GM18508 (cell line): ENCODE measurements around the gene RHBDD1.

ENCODE experiments used
- ATAC-seq: cut with Tn5 transposase; IDR thresholded peaks from one replicate; pipeline ENCODE4 v1.9.1; 2021; ENCODE audit warnings: moderate number of reproducible peaks; ENCODE audit not compliant: insufficient read depth, unreplicated experiment

The RHBDD1 gene, protein sequence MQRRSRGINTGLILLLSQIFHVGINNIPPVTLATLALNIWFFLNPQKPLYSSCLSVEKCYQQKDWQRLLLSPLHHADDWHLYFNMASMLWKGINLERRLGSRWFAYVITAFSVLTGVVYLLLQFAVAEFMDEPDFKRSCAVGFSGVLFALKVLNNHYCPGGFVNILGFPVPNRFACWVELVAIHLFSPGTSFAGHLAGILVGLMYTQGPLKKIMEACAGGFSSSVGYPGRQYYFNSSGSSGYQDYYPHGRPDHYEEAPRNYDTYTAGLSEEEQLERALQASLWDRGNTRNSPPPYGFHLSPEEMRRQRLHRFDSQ

DNA sequence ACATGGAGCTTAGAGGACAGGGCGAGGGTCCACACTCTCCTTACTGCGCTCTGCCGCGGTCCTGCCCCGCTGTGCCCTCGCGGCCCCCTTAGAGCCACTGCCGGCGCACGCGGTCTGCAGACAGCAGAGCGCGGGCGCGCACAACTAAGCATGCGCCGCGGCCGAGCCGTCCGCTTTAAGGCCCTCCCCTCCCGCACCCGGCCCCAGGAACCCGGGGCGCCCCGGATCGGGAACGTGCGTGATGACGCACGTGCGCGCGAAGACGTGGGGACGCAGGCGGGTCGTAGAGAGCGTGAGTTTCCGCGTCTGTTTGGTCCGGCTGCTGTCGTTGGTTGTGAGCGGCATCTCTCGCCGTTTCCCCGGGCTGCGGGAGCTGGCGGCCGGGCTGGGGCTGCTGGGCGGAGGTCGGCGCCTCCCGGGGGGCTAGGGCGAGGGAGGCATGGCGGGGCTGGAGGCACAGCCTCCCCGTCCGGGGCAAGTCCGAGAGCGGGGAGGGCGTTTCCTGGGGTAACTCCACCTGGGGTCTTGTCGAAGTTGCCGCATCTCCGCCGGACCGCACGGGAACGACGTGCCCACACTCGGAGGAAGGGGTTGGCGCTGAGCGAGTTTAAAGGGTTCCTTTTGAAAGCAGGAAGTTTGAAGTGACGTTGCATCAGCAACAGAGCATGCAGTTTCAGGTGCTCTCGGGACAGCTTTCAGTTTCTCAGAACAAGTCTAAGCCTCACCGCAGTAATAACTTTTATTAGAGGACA, at the start of gene RHBDD1:
Gene RHBDD1 (plus strand): TSS at position 259 of the 752 bp plus-strand sequence. CDS start 28,640 bp downstream, outside the sequence.
- ATAC-seq = peak; percentile 90

DNA sequence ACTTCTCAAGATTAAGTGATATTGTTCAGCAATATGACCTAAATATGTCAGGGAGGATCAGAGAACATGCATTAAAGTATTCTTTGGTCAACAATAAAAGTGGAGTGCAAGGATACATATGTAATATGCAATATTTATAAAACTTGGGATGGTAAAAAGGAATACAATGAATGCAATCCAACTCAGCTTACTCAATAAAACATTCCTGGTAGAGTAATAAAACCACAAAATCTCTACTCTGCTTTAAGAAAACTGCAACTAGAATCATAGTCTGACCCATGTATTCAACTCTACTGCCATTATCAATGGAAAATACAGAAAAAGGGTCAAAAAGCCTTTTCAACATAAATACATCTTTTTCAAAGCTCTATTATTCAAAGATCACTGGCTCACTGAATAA, 47.8 kb upstream of the RHBDD1 start:
- ATAC-seq = no peak

DNA sequence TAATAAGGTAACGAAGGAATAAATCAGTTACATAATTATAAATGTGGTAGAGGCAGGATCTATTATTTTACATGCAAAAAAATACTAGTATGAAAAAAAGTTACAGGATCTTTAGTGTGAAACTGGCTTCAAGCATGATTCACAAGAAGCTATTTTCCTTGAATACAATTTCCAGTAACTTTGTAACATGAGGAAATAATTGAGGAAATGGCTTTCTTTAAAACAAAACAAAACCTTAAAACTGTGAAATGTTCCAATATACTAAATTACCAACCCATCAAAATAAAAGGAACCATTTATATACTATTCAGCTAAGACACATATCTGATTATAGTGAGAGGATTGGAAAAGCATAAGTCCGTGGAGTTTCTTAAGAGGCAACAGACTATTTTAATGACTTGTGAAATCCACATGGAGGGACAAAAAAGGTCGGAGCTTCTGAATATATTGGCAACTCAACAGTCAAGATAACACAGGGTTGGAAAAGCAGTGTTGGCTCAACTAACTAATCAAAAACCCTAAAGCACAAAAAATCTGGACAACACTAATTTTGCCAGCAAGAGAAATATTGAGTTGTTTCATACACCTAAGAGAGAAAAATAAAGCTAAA, 46.9 kb upstream of the RHBDD1 start:
- no peak for ATAC-seq

DNA sequence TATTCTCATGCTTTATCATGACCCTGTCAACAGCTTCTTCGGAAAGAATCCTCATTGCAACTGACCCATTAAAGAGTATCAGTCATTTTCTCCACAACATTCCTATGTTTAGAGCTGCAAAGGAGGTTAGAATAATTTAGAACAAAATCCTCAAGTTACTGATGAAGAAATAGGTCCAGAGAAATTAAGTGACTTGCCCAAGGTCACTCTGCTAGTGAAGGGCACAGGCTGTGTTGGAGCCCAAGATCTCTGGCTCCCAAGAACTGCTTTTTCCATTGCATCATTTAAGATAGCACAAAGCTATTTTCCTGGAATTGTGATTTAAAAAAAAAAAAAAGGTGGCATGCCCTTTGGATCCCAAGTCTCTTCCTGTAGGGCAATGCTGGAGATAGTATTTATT, 45.8 kb upstream of the RHBDD1 start:
- ATAC-seq = no peak

DNA sequence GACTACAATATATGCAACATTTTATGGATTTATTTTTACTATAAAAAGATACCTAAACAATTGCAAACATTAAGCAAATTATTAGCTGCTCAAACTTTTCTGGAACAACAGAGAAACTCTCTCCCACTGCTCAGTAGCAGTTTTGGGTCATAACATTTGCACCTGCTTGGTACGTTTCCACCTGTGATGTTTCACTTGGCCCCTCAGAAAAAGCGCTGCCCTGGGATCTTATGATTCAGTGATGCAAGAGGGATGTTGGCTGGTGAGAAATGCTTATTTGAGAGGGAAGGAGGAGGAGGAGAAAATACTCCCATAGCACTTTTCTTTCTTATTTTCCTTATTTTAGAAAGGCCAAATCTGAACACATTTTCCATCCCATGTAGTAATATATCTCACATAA, 45.4 kb upstream of the RHBDD1 start:
- no peak for ATAC-seq

DNA sequence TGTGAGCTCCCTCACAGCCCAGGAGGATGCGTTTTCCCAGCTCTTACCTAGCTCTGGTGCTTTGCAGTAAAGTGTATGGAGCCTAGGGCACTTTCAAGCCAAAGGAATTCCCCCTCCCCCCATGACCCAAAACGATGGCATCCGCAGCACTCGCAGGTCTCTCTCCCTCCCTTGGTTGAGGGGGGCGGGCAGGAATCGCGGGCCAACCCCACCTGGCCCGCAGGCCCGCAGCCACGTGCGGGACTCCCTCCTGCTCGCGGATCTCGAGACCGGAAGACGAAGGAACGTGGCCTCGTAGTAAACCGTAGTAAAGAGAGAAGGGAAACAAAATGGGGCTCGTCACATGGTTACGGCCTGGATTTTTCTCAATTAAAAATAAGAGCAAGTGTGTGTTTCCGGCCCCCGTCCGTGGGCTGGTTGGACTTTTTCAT, 44.8 kb upstream of the RHBDD1 start:
- ATAC-seq = peak; percentile 57

DNA sequence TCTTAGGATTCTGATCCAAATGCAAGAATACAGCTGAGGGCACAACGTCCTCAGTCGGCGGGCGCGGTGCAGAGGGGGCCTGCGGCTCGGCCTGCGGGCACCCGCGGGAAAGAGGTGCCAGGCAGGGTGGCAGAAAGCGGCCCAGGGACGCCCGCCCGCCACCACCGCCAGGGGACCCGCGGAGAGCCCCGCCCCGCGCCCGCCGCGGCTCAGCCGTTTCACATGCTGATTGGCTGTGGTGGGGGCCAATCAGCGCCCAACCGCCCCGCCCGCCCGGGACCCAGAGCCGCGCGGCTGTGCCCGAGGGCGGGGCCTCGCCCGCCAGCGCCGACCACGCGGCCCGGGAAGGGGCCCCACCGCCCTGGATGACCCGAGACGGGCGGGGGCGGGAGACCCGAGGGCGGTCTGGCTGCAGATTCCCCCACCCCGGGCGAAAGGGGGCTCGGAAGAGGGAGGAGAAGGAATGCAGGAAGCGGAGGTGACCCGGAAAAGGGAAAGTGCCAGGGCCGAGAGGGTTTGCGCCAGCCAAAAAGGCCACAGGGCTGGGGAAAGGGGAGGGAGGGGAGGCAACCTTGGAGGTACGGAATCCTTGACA, 44.3 kb upstream of the RHBDD1 start:
- peak; percentile 66 for ATAC-seq

DNA sequence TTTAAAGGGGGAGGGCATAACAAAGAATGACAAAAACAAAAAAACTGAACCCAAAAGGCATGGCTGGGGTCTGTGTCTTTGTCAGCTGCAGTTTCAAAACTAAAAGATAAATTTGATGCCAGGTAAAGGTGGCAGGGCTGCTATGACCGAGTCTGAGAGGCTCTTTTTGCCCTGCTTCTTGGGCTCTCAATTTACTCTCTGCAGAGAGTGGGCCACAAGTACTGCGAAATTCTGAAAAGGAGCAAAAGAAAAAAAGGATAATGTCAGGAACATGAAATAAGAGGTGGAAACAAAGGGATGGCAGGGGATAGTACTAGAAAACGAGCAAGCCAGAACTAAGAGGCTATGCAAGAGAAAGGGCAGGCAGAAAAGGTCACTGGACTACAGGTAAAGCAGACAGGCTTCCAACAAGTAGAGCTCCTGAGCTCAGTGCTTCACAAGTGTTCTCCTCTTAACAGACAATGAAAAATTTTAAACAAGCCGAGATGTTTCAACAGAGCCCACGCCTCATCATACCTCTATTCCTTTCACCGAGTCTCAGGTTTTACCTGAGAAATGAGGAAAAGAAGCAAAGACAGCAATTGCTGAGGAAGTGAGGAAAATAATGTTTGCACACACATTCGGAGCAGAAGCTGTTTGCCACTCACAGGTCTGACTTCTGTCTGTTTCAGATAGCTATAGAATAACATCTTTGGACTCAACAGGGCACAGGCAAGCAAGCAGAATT, 43.5 kb upstream of the RHBDD1 start:
- ATAC-seq = no peak

DNA sequence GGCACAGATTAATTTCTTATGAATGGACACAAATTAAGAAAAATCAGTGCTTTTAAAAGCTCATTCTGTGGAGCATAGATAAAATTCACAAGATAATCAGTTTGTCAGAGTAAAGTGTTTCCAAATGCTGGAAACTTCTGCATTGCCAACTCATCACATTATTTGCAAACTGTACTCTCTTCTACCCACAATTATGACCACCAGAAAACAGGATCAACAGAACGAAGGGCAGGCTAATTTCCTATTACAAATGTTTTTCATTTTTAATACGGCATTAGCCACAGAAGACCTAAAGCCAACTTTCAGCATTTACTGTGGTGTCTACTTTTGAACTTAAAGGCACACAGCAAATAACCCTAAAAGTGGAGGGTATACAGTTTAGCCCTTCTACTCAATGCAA, 42.2 kb upstream of the RHBDD1 start:
- no peak for ATAC-seq

DNA sequence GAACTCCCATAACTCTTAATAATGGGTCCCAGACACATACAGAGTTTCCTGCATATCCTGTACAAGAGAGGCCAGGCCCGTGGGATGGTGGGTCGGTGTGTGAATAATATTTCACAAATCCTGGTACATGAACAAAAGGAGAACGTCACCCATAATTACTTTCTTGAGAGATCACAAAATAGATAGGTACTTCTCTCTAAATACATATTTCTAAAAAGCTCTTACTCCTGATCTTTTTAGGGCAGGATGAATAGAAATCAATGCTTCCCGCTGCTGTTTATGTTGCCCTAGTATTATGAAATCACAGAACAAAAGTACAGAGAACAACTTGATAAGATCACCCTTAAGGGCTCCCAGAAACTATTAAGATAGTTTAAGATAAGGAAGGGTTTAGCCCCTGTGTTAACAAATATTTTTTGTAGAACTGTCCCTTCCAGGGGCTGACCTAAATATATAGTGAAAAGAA, 41.6 kb upstream of the RHBDD1 start:
- ATAC-seq = no peak

DNA sequence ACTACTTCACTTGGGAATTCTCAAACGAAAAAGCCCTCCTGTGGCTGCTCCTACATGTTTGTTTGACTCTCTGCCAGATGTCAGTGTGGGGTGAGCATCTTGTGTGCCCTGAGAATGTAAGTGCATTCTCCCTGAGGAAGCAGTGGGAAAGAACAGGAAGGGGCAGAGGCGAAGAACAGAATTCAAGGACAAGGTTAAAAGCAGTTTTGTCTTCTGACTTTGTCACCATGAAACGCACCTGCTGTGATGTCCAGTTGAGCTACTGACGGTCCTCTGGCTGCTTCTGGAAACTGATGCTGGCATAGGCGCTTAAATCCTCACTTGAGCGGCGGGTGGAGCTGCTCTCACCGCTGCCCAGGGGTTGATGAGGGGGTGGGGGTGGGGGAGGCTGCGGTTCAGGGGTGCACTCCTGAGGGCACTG, 41.1 kb upstream of the RHBDD1 start:
- no peak for ATAC-seq

DNA sequence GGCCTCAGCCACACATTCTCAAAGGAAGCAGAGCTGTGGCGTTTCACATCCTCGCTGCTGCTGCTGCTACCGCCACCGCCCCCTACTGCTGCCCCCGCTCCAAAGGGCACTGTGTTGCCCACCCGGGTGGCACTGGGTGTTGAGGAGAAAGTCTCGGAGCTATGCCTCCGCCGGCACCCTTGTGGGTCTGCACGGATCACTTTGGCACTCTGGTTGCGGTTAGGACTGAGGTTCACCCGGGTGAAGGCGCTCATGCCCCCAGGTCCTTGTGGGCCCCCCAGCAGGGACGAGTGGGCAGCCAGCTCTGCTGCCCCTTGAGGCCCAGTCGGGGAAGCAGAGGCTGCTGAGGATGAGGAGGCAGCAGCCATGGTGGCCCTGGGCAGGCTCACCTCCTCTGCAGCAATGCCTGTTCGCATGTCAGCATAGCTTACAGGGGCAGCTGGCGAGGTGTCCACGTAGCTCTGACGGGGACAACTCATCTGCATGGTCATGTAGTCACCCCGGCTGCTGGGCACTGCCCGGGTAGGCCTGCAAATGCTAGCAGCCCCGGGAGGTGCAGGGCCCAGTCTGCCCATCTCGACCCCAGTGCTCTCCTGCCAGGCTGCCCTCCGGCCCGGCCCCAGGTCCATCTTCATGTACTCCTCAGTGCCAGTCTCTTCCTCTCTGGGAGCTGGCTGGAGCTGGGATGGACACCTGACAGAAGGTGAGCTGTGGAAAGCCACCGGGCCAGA, 40.4 kb upstream of the RHBDD1 start:
- no peak for ATAC-seq

DNA sequence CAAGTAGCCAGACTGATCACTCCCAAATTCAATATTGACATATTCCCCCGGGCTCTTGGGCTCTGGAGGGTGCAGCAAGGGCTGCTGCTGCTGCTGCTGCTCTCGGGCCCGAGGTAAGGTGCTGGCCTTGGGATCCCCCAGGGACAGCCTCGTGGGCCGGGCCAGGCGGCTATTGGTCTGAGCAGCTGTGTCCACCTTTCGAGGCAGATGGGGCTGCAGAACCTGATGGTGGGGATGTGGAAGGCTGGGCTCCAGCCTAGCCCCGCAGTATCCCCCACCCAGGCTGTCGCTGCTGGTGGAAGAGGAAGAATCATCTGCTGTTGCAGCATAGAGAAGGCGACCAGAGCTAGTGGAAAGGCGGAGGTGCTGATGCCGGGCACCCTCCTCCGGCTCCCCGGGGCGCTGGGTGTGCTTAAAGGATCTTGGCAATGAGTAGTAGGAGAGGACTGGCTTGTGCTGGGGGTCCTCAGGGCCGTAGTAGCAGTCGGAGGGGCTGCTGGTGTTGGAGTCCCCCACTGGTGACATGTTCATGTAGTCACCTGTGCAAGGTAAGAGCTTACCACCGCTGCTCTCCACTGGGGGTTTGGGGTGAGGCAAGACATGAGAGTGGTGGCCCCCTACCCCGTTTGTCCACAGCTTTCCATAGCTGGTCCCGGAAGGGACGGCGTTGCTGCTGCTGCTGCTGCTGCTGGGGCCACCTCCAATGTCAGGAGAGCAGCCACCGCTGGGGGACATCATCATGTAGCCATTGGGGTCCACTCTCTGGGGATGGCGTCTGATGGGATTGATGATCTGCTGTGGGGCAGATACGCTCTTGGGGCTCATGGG, 39.6 kb upstream of the RHBDD1 start:
- ATAC-seq = no peak

DNA sequence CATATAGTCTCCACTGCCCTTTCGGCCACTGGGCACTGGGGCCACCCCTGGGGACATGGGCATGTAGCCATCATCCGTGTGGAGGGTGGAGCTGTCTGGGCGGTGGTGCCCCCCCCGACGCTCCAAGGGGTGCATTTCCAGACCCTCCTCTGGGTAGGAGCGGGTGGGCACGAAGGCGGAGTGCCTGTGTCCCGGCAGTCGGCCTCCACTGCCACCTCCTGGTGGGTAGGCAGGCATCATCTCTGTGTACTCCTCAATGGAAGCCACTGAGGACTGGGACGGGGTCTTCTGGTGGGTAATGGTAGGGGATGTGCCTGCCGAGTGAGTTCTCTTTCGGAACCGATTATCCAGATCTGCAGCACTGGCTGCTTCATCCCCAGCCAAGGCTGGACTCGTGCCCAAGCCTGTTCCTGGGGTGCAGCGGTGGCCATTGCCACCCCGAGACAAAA, 39.0 kb upstream of the RHBDD1 start:
- ATAC-seq = no peak

DNA sequence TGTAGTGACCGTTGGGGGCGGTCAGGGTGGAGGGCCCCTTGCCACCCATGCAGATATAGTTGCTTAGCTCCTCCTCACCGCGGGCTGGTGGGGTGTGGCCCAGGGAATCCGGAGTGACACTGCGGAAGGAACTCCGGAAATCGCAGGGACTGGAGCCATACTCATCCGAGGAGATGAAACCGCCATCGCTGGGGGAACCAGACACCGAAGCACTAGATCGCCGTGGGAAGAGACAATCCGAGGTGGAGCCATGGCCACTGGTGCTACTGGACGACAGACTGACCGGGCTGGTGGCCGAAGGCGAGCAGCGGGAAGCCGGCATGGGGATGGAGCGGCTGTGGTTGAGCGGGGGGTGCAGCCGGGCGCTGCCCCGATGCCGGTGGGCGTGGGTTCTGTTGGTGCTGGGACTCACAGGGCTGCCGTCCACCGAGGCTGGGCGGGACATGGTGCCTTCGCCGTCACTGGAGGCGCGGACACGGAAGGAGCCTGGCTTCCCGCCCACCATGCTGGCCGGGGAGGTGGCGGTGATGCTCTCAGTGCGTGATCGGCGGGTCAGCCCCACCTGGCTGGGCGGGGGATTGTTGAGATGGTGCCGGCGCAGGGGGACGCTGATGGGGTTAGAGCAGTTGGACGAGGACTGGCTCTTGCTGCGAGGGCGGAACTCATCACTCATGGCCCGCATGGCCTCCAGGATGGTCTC, 38.4 kb upstream of the RHBDD1 start:
- no peak for ATAC-seq

DNA sequence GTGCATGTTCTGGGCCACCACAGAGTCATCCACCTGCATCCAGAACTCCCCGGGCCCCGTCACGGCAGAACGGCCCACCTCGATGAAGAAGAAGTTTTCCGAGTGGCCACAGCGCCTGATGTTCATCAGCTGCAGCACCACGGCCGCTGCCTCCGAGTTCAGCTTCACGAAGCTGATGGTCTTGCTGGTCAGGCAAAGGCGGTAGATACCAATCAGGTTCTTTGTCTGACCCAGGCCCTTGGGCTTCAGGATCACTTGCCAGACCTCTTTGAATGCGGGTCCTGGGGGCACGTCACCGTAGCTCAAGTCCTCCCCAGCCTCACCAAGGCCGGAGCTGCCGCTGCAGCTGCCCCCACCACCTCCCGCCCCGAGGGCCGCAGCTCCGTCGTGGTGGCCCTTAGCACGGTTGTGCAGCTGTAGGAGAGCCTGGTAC, 37.8 kb upstream of the RHBDD1 start:
- ATAC-seq = no peak

DNA sequence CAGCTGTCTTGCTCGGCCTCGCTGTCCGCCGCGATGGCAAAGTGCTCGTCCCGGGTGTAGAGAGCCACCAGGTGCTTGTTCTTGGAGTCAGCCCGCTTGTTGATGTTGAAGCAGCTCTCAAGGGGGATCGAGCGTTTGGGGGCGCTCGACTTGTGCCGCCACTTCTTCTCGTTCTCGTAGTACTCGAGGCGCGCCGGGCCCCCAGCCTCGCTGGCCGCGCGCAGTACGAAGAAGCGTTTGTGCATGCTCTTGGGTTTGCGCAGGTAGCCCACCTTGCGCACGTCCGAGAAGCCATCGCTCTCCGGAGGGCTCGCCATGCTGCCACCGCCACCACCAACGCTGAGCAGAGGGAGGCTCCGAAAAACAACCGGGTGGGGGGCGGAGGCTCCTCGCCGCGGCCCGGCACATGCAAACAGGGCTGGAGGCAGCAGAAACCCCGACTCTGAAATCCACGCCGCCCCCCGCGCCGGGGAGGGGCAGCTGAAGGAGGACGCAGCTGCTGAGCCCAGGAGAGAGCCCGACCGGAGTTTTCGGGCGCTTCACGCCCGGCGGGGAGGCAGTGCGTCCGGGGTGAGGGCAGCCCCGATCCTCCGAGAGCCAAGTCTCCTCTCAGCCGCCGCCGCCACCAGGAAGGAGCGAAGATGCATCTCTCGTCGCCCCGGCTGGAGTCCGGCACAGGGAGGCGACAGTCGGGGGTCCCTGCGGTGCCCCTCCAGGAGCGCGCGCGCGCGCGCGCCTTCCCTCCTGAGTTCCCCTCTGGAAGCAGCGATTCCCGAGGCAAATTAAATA, 37.2 kb upstream of the RHBDD1 start:
- no peak for ATAC-seq
